Neuronal stem cell (in vitro differentiated cells): ENCODE results near the gene PGM2L1.

Experiments
- DNase-seq: peaks from one replicate; pipeline ENCODE4 v3.0.0-alpha.2; 2013; ENCODE audit warnings: low spot score
- H2AFZ ChIP-seq: one replicate; pipeline ENCODE4 v1.6.1; 2013; ENCODE audit warnings: mild to moderate bottlenecking, low read length, inconsistent platforms
- H2AK5ac ChIP-seq: 2 replicates; pipeline ENCODE4 v1.6.1; 2013; ENCODE audit warnings: low read depth, mild to moderate bottlenecking, inconsistent platforms, low read length, moderate library complexity, mixed read lengths
- H2BK120ac ChIP-seq: 2 replicates; pipeline ENCODE4 v1.6.1; 2013; ENCODE audit warnings: low read depth, mild to moderate bottlenecking, inconsistent platforms, low read length, moderate library complexity, mixed read lengths
- H2BK12ac ChIP-seq: one replicate; pipeline ENCODE4 v1.6.1; 2013; ENCODE audit warnings: low read length, inconsistent platforms
- H2BK15ac ChIP-seq: 2 replicates; pipeline ENCODE4 v1.6.1; 2013; ENCODE audit warnings: mild to moderate bottlenecking, low read length, inconsistent platforms, mixed read lengths
- H2BK5ac ChIP-seq: one replicate; pipeline ENCODE4 v1.6.1; 2013; ENCODE audit warnings: inconsistent platforms, mild to moderate bottlenecking, low read length, moderate library complexity
- H3K14ac ChIP-seq: one replicate; pipeline ENCODE4 v1.6.1; 2013; ENCODE audit warnings: low read length, inconsistent platforms
- H3K18ac ChIP-seq: 2 replicates; pipeline ENCODE4 v1.6.1; 2013; ENCODE audit warnings: low read length, inconsistent platforms
- H3K23ac ChIP-seq: 2 replicates; pipeline ENCODE4 v1.6.1; 2013; ENCODE audit warnings: low read depth, mild to moderate bottlenecking, mixed read lengths, low read length, inconsistent platforms; ENCODE audit not compliant: poor library complexity
- H3K27ac ChIP-seq: replicated peaks from 3 replicates; pipeline ENCODE4 v1.5.1; 2013; ENCODE audit warnings: low read length, inconsistent platforms
- H3K27me3 ChIP-seq, 3 experiments: 2 replicates each; pipeline ENCODE4 v1.6.1; 2013; ENCODE audit warnings: low read length in 3 of 3, mild to moderate bottlenecking in 2 of 3, inconsistent platforms in 1 of 3, low read depth in 1 of 3, mixed read lengths in 1 of 3, moderate library complexity in 1 of 3; ENCODE audit not compliant: control insufficient read depth in 3 of 3, insufficient read depth in 3 of 3
- H3K36me3 ChIP-seq, 2 donors: replicated peaks in 1 of 2; 2 replicates each; pipeline ENCODE4 v1.6.1; 2013; ENCODE audit warnings: low read length in 2 of 2; ENCODE audit not compliant: control insufficient read depth in 2 of 2, insufficient read depth in 2 of 2
- H3K4ac ChIP-seq: 2 replicates; pipeline ENCODE4 v1.6.1; 2013; ENCODE audit warnings: inconsistent platforms, mild to moderate bottlenecking, low read length, moderate library complexity
- H3K4me1 ChIP-seq, 2 donors: 1 replicate in 1 of 2; 2 replicates in 1 of 2; pipeline ENCODE4 v1.6.1; 2013; ENCODE audit warnings: low read length in 2 of 2, low read depth in 1 of 2; ENCODE audit not compliant: control insufficient read depth in 2 of 2, insufficient read depth in 1 of 2
- H3K4me2 ChIP-seq: one replicate; pipeline ENCODE4 v1.6.1; 2013; ENCODE audit warnings: mild to moderate bottlenecking, low read length, inconsistent platforms; ENCODE audit not compliant: insufficient read depth, poor library complexity, severe bottlenecking
- H3K4me3 ChIP-seq, 2 donors: 2 replicates each; pipeline ENCODE4 v1.5.1; 2013; ENCODE audit warnings: low read length in 2 of 2, mild to moderate bottlenecking in 2 of 2, inconsistent platforms in 1 of 2, moderate library complexity in 1 of 2
- H3K79me1 ChIP-seq: one replicate; pipeline ENCODE4 v1.6.1; 2013; ENCODE audit warnings: low read depth, mild to moderate bottlenecking, inconsistent platforms, low read length, moderate library complexity
- H3K9ac ChIP-seq: one replicate; pipeline ENCODE4 v1.6.1; 2013; ENCODE audit warnings: mild to moderate bottlenecking, low read depth, low read length, inconsistent platforms; ENCODE audit not compliant: poor library complexity
- H3K9me3 ChIP-seq, 2 donors: replicated peaks in 1 of 2; 2 replicates each; pipeline versions ENCODE3 to v1.6.1; 2013; ENCODE audit warnings: low read length in 2 of 2, mild to moderate bottlenecking in 2 of 2, inconsistent platforms in 1 of 2, low read depth in 1 of 2, mixed read lengths in 1 of 2, moderate library complexity in 1 of 2; ENCODE audit not compliant: control insufficient read depth in 2 of 2, insufficient read depth in 1 of 2
- H4K8ac ChIP-seq: one replicate; pipeline ENCODE4 v1.6.1; 2013; ENCODE audit warnings: low read depth, mild to moderate bottlenecking, inconsistent platforms, low read length, moderate library complexity
- H4K91ac ChIP-seq: one replicate; pipeline ENCODE4 v1.6.1; 2013; ENCODE audit warnings: low read length, low read depth, mild to moderate bottlenecking, inconsistent platforms; ENCODE audit not compliant: poor library complexity
- WGBS, 2 donors: extraction: QIAGEN DNeasy Blood & Tissue Kit; methylation state at CpG; one replicate each; pipeline ENCODE4 v1.1.7; 2013; ENCODE audit warnings: missing lambda C conversion rate in 2 of 2, mixed read lengths in 1 of 2; ENCODE audit not compliant: insufficient read length in 2 of 2, insufficient replicate concordance in 1 of 2; ENCODE audit errors: extremely low coverage in 2 of 2; 5-methylcytosine and 5-hydroxymethylcytosine counted together

Gene PGM2L1

GRCh38 chr11:74306435-74307175 lies 91.6 kb downstream of the PGM2L1 start:
- no peak for DNase-seq
- H3K27me3 ChIP-seq: peaks cover 0 to 65% (median 16%) of the 10 kb centered on the region in 3 experiments

GRCh38 chr11:74299015-74299414 lies 99.2 kb downstream of the PGM2L1 start:
- Histone ChIP-seq H3K14ac (no peak overlapping the region), H3K36me3 (no peaks in the 10 kb centered on the region), H4K91ac (no peak overlapping the region), H3K4ac (no peak overlapping the region), H4K8ac (no peak overlapping the region), H2BK120ac (no peak overlapping the region), H2BK15ac (no peak overlapping the region), H3K27ac (no peak overlapping the region), H2BK12ac (no peak overlapping the region), H3K23ac (no peak overlapping the region), H3K79me1 (no peaks in the 10 kb centered on the region), H3K4me3 (no peak overlapping the region), H3K9ac (no peak overlapping the region), H3K18ac (no peak overlapping the region), H2BK5ac (no peak overlapping the region), H3K27me3 (peaks cover 0 to 18% (median 0%) of the 10 kb centered on the region in 3 experiments), H3K4me1 (no peaks in the 10 kb centered on the region), H3K4me2 (no peak overlapping the region), H2AFZ (no peak overlapping the region), H2AK5ac (no peak overlapping the region), H3K9me3 (no peaks in the 10 kb centered on the region)
- WGBS, 2 donors: no CpG with 5 or more reads among the region's 3 CpGs
- no peak for DNase-seq

More at GRCh38 chr11:74306435-74307175, 91.6 kb downstream of the PGM2L1 start:
- Histone ChIP-seq H3K79me1 (no peaks in the 10 kb centered on the region), H2BK12ac (no peak overlapping the region), H2BK15ac (no peak overlapping the region), H4K91ac (no peak overlapping the region), H2AK5ac (no peak overlapping the region), H4K8ac (no peak overlapping the region), H3K4ac (no peak overlapping the region), H3K4me3 (no peak overlapping the region), H3K18ac (no peak overlapping the region), H3K9me3 (peaks cover 0 to 2% of the 10 kb centered on the region in 2 donors), H2BK120ac (no peak overlapping the region), H3K14ac (no peak overlapping the region), H3K4me2 (no peak overlapping the region), H3K4me1 (peaks cover 0 to 3% of the 10 kb centered on the region in 2 donors), H3K9ac (no peak overlapping the region), H3K27ac (no peak overlapping the region), H2BK5ac (no peak overlapping the region), H3K36me3 (no peaks in the 10 kb centered on the region), H2AFZ (no peak overlapping the region), H3K23ac (no peak overlapping the region)
- WGBS, 2 donors: no CpG with 5 or more reads among the region's 8 CpGs

GRCh38 chr11:74297484-74297883 lies 100.7 kb downstream of the PGM2L1 start:
- no peaks in the 10 kb centered on the region for H3K4me1 ChIP-seq

GRCh38 chr11:74288911-74289310 lies 109.3 kb downstream of the PGM2L1 start:
- no CpG with 5 or more reads among the region's 4 CpGs for WGBS, 2 donors
- Histone ChIP-seq H3K4me2 (no peak overlapping the region), H2AFZ (no peak overlapping the region), H3K14ac (no peak overlapping the region), H3K18ac (no peak overlapping the region), H2AK5ac (no peak overlapping the region), H2BK15ac (no peak overlapping the region), H3K4me1 (no peaks in the 10 kb centered on the region), H2BK5ac (no peak overlapping the region), H2BK120ac (no peak overlapping the region), H3K9me3 (no peaks in the 10 kb centered on the region), H3K27ac (no peak overlapping the region), H3K9ac (no peak overlapping the region), H4K8ac (no peak overlapping the region), H4K91ac (no peak overlapping the region), H3K36me3 (no peaks in the 10 kb centered on the region), H3K27me3 (peaks cover 0 to 3% (median 0%) of the 10 kb centered on the region in 3 experiments), H2BK12ac (no peak overlapping the region), H3K23ac (no peak overlapping the region), H3K4me3 (no peak overlapping the region), H3K4ac (no peak overlapping the region), H3K79me1 (no peaks in the 10 kb centered on the region)
- no peak for DNase-seq

More at GRCh38 chr11:74297484-74297883, 100.7 kb downstream of the PGM2L1 start:
- no peak overlapping the region for H3K14ac ChIP-seq
- H3K4ac ChIP-seq: no peak overlapping the region
- no peak overlapping the region for H3K4me3 ChIP-seq
- no peak overlapping the region for H2BK15ac ChIP-seq
- H3K79me1 ChIP-seq: no peaks in the 10 kb centered on the region
- no CpG with 5 or more reads among the region's 1 CpG for WGBS, 2 donors
- peaks cover 0 to 17% (median 0%) of the 10 kb centered on the region in 3 experiments for H3K27me3 ChIP-seq
- no peak overlapping the region for H2BK12ac ChIP-seq
- no peaks in the 10 kb centered on the region for H3K36me3 ChIP-seq
- H3K9ac ChIP-seq: no peak overlapping the region
- no peak for DNase-seq
- no peak overlapping the region for H2BK5ac ChIP-seq
- no peak overlapping the region for H3K27ac ChIP-seq
- H3K23ac ChIP-seq: no peak overlapping the region
- H3K9me3 ChIP-seq: no peaks in the 10 kb centered on the region
- no peak overlapping the region for H2AFZ ChIP-seq
- no peak overlapping the region for H3K18ac ChIP-seq
- H2AK5ac ChIP-seq: no peak overlapping the region
- no peak overlapping the region for H2BK120ac ChIP-seq
- H4K91ac ChIP-seq: no peak overlapping the region
- no peak overlapping the region for H3K4me2 ChIP-seq
- no peak overlapping the region for H4K8ac ChIP-seq
